T-helper 22 cell (primary cell): ENCODE results near the gene DNMBP.
"Not testable (repeated sequence)": the region's sequence is repeated elsewhere in the genome, so short reads cannot be mapped to it uniquely, and the experiment has no call there.

ENCODE experiments used
- DNase-seq: peaks from one replicate; pipeline ENCODE4 v3.0.0-alpha.2; 2020; ENCODE audit warnings: low read depth

Gene DNMBP

DNA sequence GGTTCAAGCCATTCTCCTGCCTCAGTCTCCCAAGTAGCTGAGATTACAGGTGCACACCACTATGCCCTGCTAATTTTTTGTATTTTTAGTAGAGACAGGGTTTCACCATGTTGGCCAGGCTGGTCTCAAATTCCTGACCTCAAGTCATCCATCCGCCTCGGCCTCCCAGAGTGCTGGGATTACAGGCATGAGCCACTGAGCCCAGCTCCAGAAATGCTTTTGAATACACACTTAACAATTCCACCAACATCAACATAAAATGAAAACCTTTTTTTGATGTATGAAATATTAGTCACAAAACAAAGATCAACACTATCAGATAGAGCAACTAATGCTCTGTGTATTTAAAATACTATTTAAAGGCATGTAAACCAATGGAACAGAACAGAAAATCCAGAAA is 63.7 kb downstream of the DNMBP start:
- not testable (repeated sequence) for DNase-seq

DNA sequence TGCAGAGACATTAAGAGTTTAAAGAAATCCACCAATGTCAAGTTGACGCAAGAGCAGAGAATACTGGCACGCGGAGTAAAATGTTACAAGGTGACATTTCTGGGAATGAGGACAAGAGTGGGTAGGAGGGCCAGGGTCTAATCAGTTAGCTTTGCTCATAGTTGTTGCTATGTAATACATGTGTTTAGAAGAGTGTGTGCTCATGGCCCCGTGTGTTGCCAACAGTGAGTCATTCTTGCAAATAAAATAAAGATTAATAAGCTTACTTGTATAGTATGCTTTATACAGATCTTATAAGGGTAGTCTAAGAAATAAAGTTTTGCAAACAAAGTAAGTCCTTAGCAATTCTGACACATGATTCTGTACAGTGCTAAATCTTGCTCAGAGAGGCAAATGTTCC is 64.5 kb downstream of the DNMBP start:
- DNase-seq: no peak

DNA sequence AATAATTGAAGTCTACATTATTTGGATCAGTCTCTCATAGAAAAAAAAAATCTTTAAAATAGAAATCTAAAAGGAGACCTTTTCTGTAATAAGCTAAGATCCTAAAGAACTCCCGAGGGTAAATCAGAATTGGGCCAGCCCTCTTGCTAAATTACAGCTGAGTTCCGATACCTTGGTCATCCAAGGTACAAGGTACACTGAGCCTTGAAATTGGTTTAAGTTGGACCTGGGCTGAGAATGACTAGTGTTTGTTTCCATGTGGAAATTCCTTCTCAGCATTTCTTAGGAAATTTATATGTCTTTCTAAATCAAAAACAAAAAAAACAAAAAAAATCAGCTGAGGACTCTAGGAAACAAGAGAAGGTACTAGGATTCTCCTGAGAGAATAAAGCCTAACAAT is 64.9 kb downstream of the DNMBP start:
- DNase-seq: no peak

DNA sequence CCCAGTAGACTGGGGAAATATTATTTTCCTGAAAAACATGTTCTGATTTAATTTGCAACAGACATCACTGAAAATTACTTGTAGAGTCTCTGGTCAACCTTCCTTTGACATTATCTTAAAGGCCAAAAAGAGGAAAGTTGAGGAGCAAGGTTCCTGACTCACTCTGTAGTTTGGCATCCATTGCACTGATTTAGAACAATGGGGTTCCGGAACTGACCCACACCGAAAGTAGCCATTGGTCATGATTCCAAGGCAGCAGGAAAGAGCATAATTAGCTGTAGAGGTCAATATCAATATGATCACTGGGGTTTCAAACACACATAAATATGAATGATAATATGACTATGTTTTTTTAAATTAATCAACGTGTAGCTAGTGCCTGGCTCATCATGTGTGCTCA is 65.8 kb downstream of the DNMBP start:
- DNase-seq: no peak

DNA sequence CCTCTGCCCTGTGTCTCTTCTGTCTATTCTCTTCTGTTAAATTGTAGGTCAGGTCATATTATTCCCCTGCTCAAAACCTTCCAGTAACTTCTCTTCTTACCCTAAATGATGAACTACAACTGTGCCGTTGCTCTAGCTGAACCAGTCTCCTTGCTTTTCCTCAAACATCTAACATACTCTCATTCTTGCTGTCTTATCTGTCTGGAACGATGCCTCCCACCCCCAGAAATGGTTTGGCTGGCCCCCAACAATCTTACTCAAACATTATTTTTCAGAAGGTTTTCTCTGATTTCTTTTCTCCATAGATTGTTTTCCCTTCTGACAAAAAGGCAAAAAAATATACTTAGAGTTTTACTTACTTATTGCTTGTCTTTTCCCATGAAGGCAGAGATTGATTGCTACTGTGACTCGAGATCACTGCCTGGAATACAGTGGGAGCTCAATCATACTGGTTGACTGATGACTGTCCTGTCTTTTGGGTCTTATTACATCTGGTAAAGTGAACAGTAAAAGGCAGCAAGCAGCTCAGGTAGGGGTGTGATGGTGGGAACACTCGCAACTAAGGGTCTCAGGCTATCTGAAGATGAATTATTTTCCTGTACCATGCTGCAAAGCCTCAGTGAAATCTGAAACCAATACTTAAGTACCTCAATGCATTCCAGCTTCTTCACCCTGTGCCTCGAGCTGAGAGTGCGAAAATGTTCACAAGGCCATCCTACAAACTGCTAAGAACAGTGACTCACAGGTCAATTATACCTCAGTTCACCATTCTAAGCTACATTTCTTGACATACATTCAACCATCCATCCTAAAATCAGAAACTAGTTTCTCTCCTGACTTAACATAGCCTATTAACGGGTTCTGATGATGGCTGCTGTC is 67.6 kb downstream of the DNMBP start:
- DNase-seq: no peak

DNA sequence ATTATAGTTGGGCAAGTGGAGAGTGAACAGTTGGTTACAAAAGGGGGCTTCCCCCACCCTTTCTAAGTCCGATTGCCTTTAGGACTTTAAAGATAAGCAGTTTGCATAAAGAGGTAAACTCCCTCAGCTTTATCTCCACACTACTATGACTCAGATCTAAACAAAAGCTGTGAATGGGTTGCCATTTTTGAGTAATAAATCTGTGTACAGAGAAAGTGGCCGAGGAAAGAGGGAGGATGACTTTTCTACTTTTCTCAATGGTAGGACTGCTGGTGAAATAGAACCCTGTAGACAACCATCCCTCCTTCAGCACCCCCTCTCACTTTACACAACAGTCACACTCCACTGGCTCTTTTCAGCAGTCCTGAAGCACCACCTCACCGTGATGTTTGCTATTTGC is 71.2 kb downstream of the DNMBP start:
- DNase-seq: no peak

DNA sequence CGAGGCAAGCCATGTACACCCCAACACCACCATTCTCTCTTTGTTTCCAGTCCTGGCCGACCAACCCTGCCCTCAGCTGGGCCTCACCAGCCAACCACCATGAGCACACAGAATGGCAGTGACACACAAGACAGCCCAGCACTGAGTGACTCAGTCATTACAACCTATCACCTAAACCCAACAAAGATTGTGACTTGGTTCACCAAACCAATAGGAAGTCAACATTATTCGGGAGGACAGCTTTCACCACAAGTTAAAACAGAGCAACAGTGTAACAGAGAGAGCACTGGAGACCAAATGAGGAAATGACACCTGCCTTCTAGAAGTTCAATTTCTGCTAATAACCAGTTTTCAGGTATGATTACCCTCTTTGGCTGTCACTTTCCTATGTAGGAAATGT is 72.1 kb downstream of the DNMBP start:
- no peak for DNase-seq

DNA sequence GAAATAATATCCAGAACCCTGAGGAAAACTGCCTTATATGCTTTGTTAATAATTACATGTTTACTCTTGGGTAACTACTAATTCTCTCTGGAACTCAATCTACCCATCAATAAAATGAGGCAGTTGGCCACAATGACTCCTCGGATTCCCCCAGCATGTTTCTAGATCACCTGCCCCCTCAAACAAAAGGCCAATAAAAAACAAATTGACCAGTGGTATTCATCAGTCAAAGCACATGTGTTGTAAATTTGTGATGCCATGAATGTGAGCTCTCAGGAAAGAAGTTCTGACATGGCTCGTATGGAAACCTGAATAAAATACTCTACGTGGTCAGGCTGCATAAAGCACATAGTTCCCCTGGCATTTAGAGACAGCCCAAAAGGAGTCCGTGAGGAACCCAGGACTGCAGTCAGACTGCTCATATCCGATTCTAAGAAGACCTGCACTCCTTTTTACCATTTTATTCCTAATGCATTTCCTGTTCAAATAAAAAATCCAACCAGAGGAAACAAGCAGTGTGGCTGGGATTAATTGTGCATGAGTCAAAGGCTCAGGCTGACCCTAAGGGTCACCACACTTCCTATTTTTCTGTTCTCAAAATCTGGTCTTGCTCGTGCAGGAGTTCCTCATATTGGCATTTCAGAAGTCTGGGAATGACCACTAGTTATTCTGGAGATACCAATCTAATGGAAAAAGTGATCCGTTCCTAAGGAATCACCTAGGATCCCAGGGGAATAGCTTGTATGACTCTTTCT is 77.4 kb downstream of the DNMBP start:
- not testable (repeated sequence) for DNase-seq

DNA sequence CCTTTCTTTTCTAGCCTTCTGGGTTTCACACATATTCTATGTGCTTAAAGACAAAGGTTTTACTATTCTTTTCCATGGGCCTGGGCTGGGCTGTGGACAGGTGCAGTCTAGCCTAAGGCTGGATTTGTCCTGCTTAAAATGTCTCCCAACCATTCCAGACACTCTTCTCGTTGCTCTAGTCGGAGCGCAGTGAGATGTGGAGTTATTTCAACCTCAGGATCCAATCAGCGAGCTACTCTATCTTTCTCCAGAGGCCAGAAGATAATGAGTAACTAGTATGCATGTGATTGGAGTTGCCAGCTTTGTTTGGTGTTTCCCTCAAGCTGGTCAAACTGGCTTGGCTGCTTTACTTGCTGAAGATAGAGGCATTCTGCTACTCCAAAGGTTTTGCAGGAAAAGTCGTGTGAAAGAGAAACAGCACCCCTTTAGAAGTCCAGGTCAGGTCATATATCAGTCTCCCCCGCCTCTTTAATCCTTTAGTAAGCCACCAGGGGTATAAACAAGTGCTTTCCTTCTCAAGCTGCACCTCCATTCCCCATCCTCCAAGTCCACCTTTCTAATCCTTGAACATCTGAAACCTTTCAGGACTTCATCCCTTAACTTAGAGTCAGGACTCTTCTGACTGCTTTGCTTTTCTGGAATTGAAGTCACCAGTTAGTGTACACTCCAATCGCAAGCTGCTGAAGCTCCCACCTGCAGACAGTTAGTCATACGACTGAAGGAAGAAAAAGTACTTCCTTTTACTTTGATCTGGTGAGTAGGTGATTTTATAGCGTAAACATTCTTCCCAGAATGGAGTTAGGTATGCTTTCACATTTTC is 78.8 kb downstream of the DNMBP start:
- no peak for DNase-seq

DNA sequence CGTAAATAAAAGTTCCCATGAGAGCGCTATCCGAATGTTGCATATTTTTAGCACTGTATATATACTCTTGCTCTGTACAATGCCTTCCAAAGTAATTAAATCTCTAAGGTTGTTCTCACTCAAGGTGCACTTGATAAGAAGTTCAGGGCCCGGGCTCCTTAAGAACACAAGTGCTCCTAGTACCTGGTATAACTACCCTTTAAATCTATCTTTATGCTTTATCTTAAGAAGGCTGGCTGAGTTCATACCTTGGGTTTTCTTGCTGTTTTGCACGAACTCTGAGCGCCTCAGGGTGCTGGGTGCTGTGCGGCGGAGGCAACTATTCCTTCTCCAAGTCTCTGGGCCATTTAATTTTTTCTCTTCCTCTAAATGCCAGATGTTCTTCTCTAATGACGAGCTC is 80.4 kb downstream of the DNMBP start:
- DNase-seq: no peak

DNA sequence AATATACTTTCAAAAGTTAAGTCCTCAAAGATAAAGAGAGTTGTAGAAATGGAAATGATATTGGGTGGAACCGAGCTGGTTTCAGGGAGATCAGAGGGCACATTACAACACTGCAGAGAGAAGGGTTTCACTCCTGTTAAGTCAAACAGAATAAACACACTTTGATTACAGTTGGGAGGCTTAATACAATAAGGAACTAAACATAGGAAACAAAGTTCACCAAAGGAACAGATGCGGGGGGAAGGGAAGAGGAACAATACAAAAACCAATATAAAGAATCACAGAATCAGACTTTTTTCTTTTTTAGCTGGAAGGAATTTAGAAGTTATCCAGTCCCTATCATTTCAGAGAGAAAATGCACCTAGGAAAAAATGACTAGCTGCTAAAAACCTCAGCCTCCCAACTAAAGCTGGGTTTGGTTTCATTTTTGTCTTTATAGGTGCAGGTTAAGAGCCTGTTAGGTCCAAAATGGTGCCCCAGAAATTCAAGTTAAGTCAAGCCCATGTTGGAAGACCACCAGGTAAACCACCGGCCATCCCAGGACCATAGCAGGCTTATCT is 81.9 kb downstream of the DNMBP start:
- DNase-seq: no peak

DNA sequence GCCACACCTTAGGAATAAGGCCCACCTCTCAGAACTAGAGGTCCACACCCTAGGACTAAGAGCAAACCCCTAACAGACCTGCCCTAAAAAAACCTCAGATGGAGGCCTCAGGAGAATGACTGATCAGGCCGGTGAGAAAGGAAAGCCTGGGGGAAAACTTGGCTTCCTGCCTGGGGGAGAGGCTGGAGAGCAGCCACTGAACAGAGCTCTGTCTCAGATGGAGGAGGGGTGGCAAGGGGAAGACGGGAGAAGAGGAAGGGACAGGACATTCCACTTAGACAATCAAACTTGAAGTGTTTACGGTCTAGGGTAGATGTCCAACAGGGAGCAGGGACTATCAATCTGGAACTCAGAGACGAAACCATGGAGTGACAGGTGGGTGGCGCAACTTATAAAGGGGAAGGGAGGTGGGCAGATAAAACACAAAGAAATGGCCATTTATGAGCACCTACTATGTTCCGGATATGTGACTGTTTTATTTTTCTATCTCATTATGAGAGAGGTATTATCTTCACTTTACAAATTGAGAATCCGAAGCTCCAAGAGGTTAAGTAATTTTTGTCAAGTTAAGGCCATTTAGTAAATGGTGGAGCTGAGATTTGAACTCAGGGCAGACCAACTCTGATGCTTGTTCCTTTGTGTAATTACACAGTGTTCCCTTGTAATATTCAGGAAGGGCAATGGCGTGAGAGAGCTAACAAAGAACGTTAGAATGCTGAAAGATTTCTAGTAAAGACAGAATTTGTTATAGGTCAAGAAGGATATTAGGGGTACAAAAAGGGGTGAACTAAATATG is 82.6 kb downstream of the DNMBP start:
- DNase-seq: no peak

DNA sequence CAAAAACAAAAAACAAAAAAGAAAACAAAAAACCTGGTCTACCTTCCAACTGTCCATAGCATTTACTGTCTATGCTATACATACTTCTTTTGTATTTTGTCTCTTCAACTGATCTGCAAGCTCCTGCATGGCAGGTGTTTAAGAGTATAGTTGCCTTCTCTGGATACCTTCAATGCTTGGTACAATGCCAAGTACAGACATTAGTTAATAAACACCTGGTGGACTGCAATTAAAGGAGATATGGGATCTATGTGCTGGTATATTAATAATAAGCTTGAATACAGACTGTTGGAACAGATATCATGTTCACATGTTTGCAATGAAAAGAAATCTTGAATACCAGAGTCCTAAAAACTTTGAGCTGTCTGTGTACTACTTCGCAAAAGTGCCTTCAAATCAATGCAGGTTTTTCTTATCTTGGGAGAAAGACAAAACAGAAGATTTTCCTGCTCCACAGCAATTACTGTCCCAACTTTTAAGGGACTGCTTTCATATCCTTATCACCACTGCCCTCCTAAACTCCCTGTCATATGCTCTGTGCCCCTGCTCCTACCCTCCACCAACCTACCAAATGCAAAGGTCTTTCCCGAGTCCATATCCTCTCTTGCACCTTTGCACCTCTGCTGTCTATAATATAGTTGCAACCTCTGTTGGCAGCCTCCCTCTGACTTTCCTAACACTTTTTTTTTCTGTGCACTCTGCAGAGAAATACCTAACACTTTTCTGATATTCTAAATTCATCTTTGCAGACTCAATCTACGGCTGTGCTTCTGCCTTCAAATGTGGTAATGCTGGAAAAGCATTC is 85.1 kb downstream of the DNMBP start:
- no peak for DNase-seq

DNA sequence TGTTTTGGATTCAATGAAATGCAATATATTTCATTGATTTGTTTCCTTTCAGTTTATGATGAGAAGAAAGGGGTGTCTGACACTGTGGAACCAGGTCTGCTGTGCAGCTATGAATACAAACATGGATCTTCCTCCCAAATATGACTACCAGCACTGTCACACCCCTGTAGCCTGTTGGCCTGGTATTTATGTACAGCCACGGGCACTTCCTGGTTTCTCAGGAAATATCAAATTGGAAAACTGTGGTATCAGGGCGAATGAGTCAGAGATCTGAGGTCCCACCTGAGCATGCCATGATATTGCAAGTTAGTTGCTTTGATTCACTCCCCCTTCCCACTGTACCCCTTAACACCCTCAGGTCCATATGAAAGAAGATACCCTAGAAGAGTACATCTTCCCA is 87.8 kb downstream of the DNMBP start:
- DNase-seq: no peak

DNA sequence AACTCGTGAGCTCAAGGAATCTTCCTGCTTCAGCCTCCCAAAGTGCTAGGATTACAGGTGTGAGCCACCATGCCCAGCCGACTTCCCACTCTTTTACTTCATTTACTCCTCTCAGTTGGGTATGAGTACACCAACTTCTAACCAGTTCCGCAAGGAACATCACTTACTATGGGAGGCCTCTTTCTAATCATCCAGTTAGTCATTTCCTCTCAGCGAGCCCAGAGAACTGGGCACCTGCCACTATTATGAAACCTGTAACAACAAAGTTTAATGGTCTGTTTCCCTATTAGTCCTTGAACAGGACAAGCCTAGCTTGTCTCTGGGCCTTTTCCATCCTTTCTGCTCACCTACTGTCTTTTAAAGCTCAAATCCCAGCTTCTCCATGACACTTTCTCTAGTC is 88.8 kb downstream of the DNMBP start:
- DNase-seq: no peak

DNA sequence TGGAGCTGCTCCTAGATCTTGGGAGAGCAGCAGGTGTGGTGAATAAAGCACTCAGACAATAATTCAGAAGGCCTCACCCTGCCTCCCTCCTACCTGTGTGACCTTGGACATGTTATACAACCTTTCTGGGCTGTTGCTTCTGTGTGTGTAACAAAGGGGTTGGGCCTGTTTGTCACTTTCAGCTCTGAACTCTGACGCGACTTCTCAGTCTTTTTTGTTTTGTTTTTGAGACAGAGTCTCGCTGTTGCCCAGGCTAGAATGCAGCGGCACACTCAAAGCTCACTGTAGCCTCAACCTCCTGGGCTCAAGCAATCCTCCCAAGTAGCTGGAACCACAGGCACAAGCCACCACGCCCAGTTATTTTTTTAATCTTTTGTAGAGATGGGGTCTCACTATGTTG is 89.3 kb downstream of the DNMBP start:
- DNase-seq: no peak

DNA sequence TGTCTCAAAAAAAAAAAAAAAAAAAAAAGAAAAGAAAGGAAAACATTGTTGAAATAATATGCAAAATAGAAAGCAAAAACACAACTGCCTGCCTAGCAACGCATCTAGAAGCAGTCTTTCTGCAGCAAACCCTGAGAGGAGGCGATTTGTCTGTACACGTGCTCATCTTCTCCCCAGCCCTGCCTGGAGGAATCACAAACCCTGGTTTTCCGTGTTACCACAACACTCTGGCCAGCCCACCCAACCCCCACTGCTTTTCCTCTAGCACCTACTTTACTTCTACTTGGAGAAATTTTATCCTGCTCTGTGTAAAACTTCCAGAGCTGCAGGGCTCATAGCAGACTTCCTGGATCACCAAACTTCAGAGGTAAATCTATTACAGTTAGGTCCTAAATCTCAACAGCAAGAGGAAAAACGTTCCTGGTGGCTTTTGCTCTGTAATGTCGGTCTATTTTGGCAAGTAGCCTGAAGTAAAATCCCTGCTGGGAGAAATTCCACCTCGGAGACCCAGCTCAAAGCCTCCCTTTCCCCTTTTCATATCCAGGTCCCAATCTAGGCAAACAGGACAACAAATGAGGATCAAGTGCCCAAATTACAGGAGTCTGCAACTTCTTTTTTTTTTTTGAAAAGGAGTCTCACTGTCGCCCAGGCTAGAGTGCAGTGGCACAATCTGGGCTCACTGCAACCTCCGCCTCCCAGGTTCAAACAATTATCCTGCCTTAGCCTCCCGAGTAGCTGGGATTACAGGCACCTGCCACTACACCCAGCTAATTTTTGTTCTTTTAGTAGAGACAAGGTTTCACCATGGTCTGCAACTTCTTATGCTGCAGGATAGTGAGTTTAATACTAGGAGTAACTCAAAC is 91.6 kb downstream of the DNMBP start:
- no peak for DNase-seq

DNA sequence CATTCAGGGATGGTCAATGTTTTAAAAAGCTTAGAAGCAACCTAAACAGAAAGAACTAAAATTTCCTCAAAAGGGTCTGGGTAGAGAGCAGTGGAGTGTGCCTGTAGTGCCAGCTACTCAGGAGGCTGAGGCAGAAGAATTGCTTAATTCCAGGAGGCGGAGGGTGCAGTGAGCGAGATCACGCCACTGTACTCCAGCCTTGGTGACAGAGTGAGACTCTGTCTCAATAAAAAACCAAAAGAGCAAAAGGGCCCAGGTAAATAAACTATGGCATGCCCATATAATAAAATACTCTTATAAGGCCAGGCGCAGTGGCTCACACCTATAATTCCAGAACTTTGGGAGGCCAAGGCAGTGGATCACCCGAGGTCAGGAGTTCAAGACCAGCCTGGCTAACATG is 93.0 kb downstream of the DNMBP start:
- no peak for DNase-seq

DNA sequence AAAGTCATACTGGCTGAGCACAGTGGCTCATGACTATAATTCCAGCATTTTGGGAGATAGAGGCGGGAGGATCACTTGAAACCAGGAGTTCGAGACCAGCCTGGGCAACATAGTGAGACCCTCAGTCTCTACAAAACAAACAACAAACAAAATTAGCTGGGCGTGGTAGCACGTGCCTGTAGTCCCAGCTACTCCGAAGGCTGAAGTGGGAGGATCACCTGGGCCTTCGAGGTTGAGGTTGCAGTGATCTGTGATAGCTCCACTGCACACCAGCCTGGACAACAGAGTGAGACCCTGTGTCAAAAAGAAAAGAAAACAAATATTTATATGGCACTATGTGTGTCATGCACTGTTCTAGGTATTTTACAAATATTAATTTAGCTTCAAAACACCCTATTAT is 94.3 kb downstream of the DNMBP start:
- no peak for DNase-seq

DNA sequence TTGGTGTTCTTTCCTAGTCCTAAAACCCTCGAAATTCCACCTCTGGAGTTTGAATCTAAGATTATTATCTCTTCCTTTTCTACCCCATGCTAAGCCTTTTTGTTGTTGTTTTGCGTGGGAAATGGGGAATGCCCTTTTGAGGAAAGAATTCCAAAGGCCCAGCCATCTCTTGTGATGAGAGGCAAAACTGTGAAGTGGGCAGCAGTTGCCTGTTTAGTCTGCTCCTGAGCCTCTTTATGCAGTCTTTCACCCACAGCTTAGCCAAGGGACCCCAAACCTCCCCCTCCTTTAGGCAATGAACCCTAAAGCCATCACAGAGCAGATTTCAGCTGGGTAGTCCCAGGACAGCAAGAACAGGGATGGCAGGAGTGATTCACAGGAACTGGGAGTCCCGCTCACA is 95.5 kb downstream of the DNMBP start:
- DNase-seq: no peak
